Measurements from ENCODE around the gene RWDD3.

The RWDD3 gene

DNA sequence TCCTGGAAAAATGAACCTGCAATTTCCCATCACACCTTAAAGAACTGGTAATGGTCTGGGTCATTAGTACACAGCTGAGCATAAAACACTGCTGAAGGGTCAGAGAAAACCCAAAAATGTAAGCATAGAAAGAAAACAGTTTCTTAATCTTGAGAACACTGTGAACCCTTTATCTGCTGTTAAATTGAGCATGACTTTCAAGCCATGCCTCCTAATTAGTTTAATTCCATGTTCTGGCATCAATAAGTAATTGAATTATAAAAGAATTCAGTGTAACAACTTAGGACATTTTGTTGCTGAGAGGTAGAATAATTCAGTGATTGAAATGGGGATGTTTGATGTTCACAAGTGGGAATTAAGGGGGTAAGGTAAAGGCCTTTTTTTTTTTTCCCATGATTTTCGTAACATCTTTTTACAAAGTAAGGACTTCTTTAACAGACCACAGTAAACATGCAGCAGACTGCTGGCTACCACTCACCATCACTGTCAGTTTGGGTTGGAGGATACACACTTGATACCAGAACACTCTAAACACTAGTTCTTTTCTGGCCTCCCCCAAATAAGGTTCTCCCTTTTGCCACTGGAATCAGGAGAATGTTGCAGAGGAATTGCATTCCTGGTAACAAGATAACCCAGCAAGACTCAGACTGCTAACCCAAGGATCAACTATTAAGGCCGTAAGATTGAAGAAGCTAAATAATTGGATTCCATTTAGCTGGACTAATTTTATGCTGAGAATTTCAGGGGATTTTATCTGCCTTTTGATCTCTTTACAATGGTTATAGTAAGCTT, 3.0 kb downstream of the RWDD3 start:
- H3K4me1 ChIP-seq (ENCODE audit: insufficient read depth, low read length): peaks cover 5% of the 10 kb centered on the region
- no peak overlapping the region for H2AFZ ChIP-seq (ENCODE audit: low read depth, low read length)
- H3K9me3 ChIP-seq (ENCODE audit: low read length): peaks cover 19% of the 10 kb centered on the region
- H3K36me3 ChIP-seq (ENCODE audit: insufficient read depth, low read length): peaks cover 22% of the 10 kb centered on the region
- H3K4me3 ChIP-seq (ENCODE audit: low read length): no peak overlapping the region
- H3K27me3 ChIP-seq (ENCODE audit: insufficient read depth, low read length): no peaks in the 10 kb centered on the region

DNA sequence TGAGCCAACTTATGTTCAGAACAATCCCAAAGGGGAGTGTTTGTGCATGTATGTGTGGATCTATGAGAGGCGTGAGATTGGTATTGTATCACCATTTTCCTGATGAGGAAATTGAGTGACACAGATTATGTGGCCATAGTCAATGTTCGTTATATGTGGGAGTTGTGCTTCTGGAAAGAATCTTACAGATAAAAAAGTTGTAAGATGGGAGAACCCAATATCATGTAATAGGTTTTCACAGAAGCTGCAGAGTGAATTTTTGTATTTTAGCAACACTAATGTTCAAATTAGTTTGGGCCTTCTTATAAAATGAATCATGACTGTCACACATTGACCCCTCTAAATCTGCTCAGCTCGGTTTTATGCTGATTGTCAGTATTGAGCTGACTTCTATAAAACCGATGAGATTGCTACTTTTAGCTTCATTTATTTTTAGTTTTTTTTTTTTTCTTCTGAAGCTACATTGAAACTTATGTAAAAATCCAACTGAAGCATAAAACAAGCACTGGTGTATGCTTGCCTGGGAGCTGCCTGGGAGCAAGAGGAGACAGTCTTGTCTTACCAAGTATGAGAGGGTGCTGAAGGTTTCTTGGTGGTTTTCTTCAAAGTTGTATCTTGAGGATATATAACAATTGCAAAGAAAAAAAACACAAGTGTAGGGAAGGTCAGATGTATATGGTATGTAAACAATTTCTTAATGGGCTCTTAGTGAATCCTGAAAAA, 4.1 kb downstream of the RWDD3 start:
- Histone ChIP-seq H3K27me3 (ENCODE audit: insufficient read depth, low read length) (no peaks in the 10 kb centered on the region), H3K36me3 (ENCODE audit: insufficient read depth, low read length) (peaks cover 25% of the 10 kb centered on the region), H3K4me3 (ENCODE audit: low read length) (no peak overlapping the region), H2AFZ (ENCODE audit: low read depth, low read length) (no peak overlapping the region), H3K4me1 (ENCODE audit: insufficient read depth, low read length) (peaks cover 5% of the 10 kb centered on the region), H3K9me3 (ENCODE audit: low read length) (peaks cover 22% of the 10 kb centered on the region)

DNA sequence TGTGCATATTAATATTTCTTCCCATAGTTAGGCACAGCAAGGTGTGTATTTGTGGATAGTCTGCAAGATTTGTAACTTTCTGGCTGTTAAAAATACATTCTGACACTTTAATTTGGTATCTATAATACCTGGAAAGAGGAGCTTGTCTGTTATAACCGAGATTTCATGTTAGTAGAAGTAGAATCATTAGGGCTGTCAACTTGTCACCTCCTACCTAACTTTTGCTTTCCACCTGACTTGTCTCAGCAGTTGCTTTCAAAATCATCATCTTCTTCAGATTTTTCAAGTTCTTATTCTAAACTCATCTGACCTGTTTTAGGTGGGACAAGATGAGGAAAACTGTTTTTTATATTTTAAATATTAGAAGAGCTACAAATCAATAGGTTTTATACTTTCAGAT, 11.0 kb downstream of the RWDD3 start:
- H3K36me3 ChIP-seq (ENCODE audit: insufficient read depth, low read length): peaks cover 36% of the 10 kb centered on the region
- H3K27me3 ChIP-seq (ENCODE audit: insufficient read depth, low read length): no peaks in the 10 kb centered on the region
- H3K4me1 ChIP-seq (ENCODE audit: insufficient read depth, low read length): peaks cover 8% of the 10 kb centered on the region
- no peak overlapping the region for H2AFZ ChIP-seq (ENCODE audit: low read depth, low read length)
- peaks cover 22% of the 10 kb centered on the region for H3K9me3 ChIP-seq (ENCODE audit: low read length)
- H3K4me3 ChIP-seq (ENCODE audit: low read length): no peak overlapping the region

DNA sequence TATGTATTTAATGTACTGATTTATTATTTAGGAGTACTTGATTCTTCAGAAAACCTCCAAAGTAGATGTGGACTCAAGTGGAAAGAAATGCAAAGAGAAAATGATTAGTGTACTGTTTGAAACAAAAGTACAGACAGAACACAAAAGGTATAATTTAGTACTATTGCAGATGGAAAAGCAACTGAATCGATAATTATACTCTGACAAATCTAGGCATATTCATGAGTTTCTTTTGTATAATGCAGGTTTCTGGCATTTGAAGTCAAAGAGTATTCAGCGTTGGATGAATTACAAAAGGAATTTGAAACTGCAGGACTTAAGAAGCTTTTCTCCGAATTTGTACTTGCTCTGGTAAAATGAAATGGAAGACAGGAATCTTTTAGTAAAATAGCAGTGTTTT, 12.5 kb downstream of the RWDD3 start:
- Histone ChIP-seq H2AFZ (ENCODE audit: low read depth, low read length) (no peak overlapping the region), H3K27me3 (ENCODE audit: insufficient read depth, low read length) (no peaks in the 10 kb centered on the region), H3K4me1 (ENCODE audit: insufficient read depth, low read length) (peaks cover 8% of the 10 kb centered on the region), H3K9me3 (ENCODE audit: low read length) (peaks cover 11% of the 10 kb centered on the region), H3K36me3 (ENCODE audit: insufficient read depth, low read length) (peaks cover 22% of the 10 kb centered on the region), H3K4me3 (ENCODE audit: low read length) (no peak overlapping the region)

DNA sequence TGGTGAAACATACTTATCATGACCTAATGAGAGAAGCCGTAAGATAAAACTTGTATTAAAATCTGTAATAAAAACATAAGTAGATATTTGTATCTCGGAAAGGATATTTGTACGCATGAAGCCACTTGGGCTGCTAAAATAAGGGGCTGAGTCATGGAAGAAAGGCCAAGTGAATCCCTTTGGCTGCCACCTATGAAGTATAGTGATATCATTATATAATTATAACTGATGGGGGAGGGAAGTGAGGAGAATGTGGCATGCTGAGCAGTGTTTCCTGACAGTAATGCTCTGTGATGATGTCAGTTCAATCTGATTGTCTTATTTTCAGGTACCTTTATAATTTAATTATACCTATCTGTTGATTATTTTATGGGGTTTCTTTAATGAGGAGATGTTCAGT, 13.6 kb downstream of the RWDD3 start:
- no peak overlapping the region for H2AFZ ChIP-seq (ENCODE audit: low read depth, low read length)
- H3K27me3 ChIP-seq (ENCODE audit: insufficient read depth, low read length): no peaks in the 10 kb centered on the region
- no peak overlapping the region for H3K4me3 ChIP-seq (ENCODE audit: low read length)
- H3K36me3 ChIP-seq (ENCODE audit: insufficient read depth, low read length): peaks cover 15% of the 10 kb centered on the region
- peaks cover 8% of the 10 kb centered on the region for H3K4me1 ChIP-seq (ENCODE audit: insufficient read depth, low read length)
- peaks cover 3% of the 10 kb centered on the region for H3K9me3 ChIP-seq (ENCODE audit: low read length)

DNA sequence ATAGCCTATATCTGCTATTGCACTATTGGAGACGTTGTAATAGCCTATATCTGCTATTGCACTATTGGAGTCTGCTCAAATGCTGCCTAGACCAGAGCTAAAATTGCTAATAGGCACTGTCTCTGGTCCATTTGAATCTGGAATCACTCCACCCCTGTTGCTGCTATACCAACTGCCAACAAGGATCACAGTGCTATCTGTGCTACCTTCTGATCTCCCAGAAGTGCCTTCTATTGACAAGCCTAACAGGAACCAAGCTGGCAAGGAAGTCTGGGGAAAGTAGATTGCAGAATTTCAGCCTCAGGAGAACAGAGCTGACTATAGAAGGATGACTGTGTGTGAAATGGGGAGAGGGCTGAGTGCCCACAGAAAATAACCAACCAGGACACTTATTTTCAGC, 15.9 kb downstream of the RWDD3 start:
- H2AFZ ChIP-seq (ENCODE audit: low read depth, low read length): no peak overlapping the region
- H3K36me3 ChIP-seq (ENCODE audit: insufficient read depth, low read length): peaks cover 15% of the 10 kb centered on the region
- peaks cover 8% of the 10 kb centered on the region for H3K4me1 ChIP-seq (ENCODE audit: insufficient read depth, low read length)
- no peaks in the 10 kb centered on the region for H3K9me3 ChIP-seq (ENCODE audit: low read length)
- no peak overlapping the region for H3K4me3 ChIP-seq (ENCODE audit: low read length)
- H3K27me3 ChIP-seq (ENCODE audit: insufficient read depth, low read length): no peaks in the 10 kb centered on the region

DNA sequence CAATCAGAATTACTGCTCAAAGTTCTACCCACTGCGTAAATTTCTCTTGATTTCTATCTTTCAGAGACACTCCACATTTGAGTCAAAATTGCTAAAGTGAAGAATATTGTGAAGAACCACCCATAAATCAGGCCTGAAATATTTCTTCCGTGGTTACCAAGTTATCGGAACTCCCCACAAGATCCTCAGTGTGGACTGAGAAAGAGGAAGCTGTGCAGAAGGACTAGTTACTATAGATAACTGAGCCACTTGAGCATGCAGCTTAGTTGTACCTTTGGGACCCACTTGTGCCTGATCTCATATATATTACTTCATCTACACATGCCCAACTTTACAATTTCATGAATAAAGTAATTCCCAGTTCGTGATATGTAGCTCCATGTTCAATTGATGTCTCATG, 18.4 kb downstream of the RWDD3 start:
- H3K9me3 ChIP-seq (ENCODE audit: low read length): no peaks in the 10 kb centered on the region
- H3K4me1 ChIP-seq (ENCODE audit: insufficient read depth, low read length): no peaks in the 10 kb centered on the region
- no peak overlapping the region for H2AFZ ChIP-seq (ENCODE audit: low read depth, low read length)
- H3K36me3 ChIP-seq (ENCODE audit: insufficient read depth, low read length): peaks cover 11% of the 10 kb centered on the region
- no peak overlapping the region for H3K4me3 ChIP-seq (ENCODE audit: low read length)
- no peaks in the 10 kb centered on the region for H3K27me3 ChIP-seq (ENCODE audit: insufficient read depth, low read length)

DNA sequence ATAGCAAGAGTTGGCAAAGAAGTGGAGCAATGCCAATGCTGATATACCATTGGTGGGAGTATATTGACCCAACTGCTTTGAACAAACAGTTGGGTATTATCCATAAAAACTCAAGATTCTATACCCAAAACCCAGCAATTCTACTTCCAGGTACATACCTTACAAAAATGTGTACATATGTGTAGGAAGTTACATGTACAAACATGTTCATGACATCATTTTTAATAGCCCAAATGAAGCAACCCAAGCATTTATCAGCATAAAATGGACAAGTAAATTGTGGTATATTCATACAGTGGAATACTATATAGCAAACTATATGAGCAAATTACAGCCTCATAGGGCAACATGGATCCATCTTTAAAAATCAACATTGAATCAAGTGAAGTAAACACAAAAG, 20.9 kb downstream of the RWDD3 start:
- Histone ChIP-seq H3K4me1 (ENCODE audit: insufficient read depth, low read length) (no peaks in the 10 kb centered on the region), H3K4me3 (ENCODE audit: low read length) (no peak overlapping the region), H3K36me3 (ENCODE audit: insufficient read depth, low read length) (peaks cover 3% of the 10 kb centered on the region), H3K9me3 (ENCODE audit: low read length) (no peaks in the 10 kb centered on the region), H3K27me3 (ENCODE audit: insufficient read depth, low read length) (no peaks in the 10 kb centered on the region), H2AFZ (ENCODE audit: low read depth, low read length) (no peak overlapping the region)

DNA sequence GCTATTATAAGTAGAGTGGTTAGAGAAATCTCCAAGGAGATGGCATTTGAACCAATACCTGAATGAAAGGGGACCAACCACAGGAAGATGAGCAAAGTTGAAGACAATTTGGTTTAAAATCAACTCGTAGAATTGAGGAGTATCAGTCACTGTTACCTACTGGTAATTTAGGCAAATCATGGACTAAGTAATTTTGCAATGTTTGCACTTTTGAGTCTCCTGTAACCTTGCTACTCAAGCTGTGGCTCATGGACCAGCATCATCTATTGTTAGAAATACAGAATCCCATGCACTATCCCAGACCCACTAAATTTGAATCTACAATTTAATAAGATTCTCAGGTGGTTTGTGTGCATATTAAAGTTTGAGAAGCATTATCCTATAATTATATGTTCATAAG, 21.8 kb downstream of the RWDD3 start:
- Histone ChIP-seq H3K4me3 (ENCODE audit: low read length) (no peak overlapping the region), H3K9me3 (ENCODE audit: low read length) (no peaks in the 10 kb centered on the region), H3K4me1 (ENCODE audit: insufficient read depth, low read length) (no peaks in the 10 kb centered on the region), H3K36me3 (ENCODE audit: insufficient read depth, low read length) (peaks cover 3% of the 10 kb centered on the region), H3K27me3 (ENCODE audit: insufficient read depth, low read length) (no peaks in the 10 kb centered on the region), H2AFZ (ENCODE audit: low read depth, low read length) (no peak overlapping the region)

DNA sequence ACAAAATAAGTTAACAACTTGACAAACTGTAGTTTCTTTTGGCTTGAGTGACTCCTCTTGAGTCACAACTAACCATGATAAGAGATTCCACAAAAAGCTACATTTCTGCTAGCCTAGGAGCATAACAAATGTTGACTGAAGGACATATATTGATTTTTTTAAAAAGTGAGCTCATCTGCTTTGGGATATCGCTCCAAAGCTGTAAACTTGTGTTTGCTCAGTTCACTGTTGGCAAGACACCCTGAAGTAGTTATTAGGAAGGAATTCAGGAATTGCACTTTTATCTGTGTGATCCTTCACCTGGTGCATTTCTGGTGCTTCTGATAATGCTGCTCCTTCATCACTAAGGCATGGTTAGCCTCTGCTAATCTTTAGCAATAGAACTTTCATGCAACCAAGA, 23.7 kb downstream of the RWDD3 start:
- Histone ChIP-seq H3K27me3 (ENCODE audit: insufficient read depth, low read length) (no peaks in the 10 kb centered on the region), H2AFZ (ENCODE audit: low read depth, low read length) (no peak overlapping the region), H3K4me3 (ENCODE audit: low read length) (no peak overlapping the region), H3K4me1 (ENCODE audit: insufficient read depth, low read length) (no peaks in the 10 kb centered on the region), H3K36me3 (ENCODE audit: insufficient read depth, low read length) (peaks cover 3% of the 10 kb centered on the region), H3K9me3 (ENCODE audit: low read length) (no peaks in the 10 kb centered on the region)

DNA sequence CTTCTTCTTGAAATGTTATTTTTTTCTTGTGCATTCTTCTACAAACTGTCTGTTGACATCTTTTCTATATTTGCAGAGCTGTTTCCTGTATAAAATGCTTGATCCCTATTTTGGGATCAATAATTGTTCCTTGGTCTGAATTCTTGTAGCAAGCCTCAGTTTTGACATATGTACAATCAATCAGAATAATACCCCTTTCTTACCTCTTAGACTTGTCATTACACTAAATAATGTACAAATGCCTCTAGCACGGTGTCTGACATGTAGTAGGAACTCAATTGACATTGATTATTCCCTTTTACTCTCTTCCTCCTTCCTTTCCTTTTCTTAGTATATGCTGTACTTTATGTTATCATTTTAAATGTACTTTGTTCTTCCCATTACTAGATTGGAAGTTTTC, 25.2 kb downstream of the RWDD3 start:
- Histone ChIP-seq H3K36me3 (ENCODE audit: insufficient read depth, low read length) (no peaks in the 10 kb centered on the region), H3K27me3 (ENCODE audit: insufficient read depth, low read length) (no peaks in the 10 kb centered on the region), H3K4me1 (ENCODE audit: insufficient read depth, low read length) (no peaks in the 10 kb centered on the region), H3K9me3 (ENCODE audit: low read length) (no peaks in the 10 kb centered on the region), H2AFZ (ENCODE audit: low read depth, low read length) (no peak overlapping the region), H3K4me3 (ENCODE audit: low read length) (no peak overlapping the region)

DNA sequence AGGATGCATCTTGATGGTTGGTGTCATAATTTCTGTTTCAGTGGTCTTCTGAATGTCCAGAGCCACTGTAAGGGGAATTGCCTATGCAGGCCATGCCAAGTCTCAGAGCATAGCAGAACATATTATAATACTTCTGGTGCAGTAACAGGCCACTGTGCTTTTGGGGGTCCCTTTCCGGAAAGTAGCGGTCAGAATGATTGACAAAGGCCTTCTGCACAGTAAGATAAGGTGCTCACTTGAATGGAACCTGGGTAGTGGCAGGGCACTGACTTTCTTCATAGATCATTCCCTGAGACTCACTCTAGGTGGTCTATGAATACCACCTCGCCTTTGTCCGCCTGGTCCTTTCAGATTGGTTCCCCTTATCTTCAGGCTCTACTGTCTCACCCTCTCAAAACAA, 28.9 kb downstream of the RWDD3 start:
- H3K4me3 ChIP-seq (ENCODE audit: low read length): no peak overlapping the region
- H2AFZ ChIP-seq (ENCODE audit: low read depth, low read length): no peak overlapping the region
- no peaks in the 10 kb centered on the region for H3K9me3 ChIP-seq (ENCODE audit: low read length)
- H3K4me1 ChIP-seq (ENCODE audit: insufficient read depth, low read length): no peaks in the 10 kb centered on the region
- no peaks in the 10 kb centered on the region for H3K27me3 ChIP-seq (ENCODE audit: insufficient read depth, low read length)
- no peaks in the 10 kb centered on the region for H3K36me3 ChIP-seq (ENCODE audit: insufficient read depth, low read length)

DNA sequence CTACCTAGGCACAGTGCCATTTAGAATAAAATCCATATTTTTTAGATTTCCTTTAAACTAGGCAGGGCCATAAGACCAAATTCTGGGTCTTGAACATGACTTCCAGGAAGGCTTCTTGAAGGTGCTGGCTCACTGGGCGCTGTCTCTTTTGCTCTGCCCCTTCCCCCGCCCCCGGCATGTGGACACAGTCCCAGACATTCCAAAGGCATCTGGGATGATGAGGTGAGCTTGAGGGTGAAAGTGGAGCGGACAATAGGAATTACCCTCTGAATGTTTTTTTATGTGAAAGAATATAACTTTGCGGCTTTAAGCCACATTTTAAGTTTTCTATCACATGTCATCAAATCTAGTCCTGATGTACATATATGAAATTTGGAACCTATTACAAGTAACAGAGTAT, 29.4 kb downstream of the RWDD3 start:
- H3K36me3 ChIP-seq (ENCODE audit: insufficient read depth, low read length): no peaks in the 10 kb centered on the region
- H2AFZ ChIP-seq (ENCODE audit: low read depth, low read length): no peak overlapping the region
- no peak overlapping the region for H3K4me3 ChIP-seq (ENCODE audit: low read length)
- no peaks in the 10 kb centered on the region for H3K4me1 ChIP-seq (ENCODE audit: insufficient read depth, low read length)
- H3K27me3 ChIP-seq (ENCODE audit: insufficient read depth, low read length): no peaks in the 10 kb centered on the region
- no peaks in the 10 kb centered on the region for H3K9me3 ChIP-seq (ENCODE audit: low read length)

Measured in neuron (in vitro differentiated cells).